HG03342 (cell line): ENCODE data around the gene DSEL.

Experiments used
- ATAC-seq: cut with Tn5 transposase; IDR thresholded peaks from one replicate; pipeline ENCODE4 v1.9.1; 2021; ENCODE audit warnings: mild to moderate bottlenecking, moderate library complexity; ENCODE audit not compliant: unreplicated experiment

DSEL gene

GRCh38 chr18:67504739-67505138, 11.8 kb downstream of the DSEL start:
- no peak for ATAC-seq

DNA sequence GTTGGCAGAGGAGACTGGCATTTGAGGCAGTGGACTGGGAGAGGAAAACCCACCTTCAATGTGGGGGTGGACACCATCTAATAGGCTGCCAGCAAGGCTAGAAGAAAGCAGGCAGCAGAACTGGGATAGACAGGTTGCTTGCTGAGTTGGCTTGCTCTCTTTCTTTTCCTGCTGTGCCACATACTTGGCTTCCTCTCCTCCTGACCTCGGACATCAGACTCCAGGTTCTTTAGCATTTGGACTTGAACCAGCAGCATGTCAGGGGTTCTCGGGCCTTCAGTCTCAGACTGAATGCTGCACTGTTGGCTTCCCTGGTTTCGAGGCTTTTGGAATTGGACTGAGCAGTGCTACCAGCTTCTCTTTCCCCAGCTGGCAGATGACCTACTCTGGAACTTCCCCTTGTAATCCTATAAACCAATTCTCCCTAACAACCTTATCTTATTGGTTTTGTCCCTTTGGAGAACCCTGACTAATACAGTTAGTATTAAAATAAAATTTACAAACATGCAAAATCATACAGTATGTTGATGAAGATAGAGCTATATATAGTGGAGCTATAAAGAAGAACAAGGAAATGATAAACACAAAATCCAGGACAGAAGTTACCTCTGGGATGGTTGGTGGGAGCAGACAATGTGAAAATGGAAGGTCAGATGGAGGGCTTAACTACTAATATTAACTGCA, 15.9 kb downstream of the DSEL start:
- ATAC-seq, result no peak

GRCh38 chr18:67496469-67496868, 20.1 kb downstream of the DSEL start:
- ATAC-seq, result no peak

- ATAC-seq, result no peak
These were observed 30.0 kb downstream of the DSEL start for GRCh38 chr18:67486534-67486933.

DNA sequence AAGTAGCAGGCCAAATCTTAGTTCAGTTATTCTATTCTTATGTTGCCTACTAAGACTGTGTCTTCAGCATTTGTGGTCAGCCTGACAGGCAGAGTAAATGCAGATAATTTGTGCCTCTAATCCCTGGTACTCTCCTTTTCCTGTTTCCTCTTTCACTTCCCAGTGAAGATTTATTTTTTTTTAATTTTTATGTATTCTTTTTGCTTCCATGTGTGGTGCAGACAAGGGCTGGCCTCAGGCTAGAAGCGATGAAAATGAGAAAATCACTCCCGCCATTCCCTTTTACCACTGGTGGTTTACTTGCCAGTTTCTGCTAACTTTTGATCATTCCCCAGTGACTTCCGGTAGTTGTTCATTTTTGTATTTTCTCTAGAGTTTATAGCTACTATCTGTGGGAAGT, 30.9 kb downstream of the DSEL start:
- no peak for ATAC-seq

DNA sequence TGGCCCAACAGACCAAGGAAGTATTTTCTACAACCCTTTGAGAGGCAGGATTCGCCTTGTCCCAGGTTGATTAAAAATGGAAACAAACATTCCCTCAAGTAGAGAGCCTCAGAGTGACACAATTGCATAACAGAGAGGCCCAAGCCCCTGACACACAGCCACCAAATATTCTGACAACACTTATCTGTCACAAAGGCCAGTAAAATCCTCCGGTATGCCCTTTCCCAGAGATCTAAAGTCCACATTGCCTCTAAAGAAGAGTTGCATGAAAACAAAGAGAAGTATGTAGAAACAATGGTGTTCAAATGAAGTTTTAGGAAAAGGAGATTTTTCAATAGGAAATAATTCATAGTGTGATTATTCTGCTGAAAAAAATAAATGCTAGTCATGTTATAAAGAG, 32.1 kb downstream of the DSEL start:
- no peak for ATAC-seq

DNA sequence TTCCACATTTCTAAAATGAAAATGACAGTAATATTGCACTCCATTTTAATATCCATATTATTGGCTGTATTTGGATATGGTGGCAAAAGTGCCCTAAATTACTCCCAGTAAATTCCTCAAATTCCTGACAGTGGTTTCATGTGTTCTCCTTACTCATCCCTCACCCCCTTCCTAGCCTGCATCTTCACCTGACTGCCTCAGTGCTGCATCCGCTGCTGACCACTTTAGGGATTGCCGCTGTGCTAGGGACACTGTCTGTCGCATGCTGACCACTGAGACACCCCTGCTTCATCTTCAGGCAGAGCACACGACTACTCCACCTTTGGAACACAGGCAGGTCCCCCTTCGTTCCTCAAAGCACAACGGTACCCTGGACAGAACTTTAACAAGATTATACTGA, 32.6 kb downstream of the DSEL start:
- ATAC-seq, result no peak

DNA sequence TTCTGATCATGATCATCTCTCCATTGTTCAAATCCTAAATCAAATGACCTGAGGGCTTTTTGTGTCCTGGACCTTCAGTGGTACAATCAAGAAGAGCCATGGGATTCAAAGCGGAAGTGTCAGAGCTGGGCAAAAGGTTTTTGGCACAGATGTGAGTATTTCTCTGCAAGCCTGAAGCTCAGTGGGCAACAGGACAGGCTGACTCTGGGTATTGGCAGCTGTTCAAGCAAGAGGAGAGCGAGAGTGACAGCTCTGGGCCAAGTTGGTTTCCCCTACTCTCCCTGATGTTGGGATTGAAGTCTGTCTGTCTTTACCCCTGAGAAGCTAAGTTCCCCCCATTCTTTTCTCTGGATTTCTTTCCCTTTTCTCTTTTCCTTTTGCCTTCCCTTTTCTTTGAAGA, 33.3 kb downstream of the DSEL start:
- ATAC-seq, result no peak

- ATAC-seq, result no peak
These were observed 38.3 kb downstream of the DSEL start for GRCh38 chr18:67478249-67478648.

GRCh38 chr18:67477522-67477921, 39.0 kb downstream of the DSEL start:
- no peak for ATAC-seq

GRCh38 chr18:67476585-67476984, 39.9 kb downstream of the DSEL start:
- ATAC-seq, result no peak

GRCh38 chr18:67475673-67476072, 40.8 kb downstream of the DSEL start:
- no peak for ATAC-seq

DNA sequence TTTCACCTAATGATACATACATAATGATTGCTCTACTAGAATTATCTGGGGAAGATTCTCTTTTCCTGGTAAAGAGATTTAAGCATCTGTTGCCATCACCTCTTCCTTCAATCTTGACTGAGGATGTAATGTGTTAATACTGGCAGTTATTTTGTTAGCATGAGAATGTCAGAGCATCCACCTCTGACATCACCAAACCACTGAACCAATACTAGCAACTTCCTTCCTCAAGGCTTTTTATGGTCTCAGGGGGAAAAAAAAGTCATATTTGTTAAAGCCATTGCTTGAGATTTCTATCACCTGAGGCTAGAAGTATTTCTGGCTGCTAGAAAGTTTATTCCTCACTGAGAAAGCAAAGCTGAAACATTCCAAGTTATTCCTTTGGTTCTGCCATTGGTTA, 48.5 kb downstream of the DSEL start:
- no peak for ATAC-seq

- ATAC-seq, result no peak
These were observed 49.3 kb downstream of the DSEL start for GRCh38 chr18:67467188-67467587.

- ATAC-seq, result no peak
These were observed 52.0 kb downstream of the DSEL start for GRCh38 chr18:67464499-67464898.

- no peak for ATAC-seq
These were observed 52.7 kb downstream of the DSEL start for GRCh38 chr18:67463829-67464228.

DNA sequence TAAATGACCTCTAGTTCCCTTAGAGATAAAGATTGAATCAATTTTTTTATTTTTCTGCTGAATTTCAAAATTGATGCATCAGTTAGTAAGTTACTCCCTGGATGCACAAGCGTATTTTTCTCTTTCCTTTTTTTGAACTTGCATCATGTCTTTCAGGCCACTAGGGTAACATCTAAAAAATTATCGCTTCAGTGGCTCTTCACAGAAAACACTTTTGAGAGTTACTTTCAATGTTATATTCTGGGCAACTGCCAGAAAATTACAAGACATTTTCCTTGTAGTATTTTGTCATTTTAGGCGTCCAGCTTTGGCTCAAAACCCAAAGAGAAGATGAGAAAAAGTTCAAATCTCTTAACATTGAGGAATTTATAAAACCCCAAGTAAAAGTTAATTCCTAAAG, 59.8 kb downstream of the DSEL start:
- no peak for ATAC-seq
